Retinal pigment epithelial cell (primary cell): ENCODE measurements around the gene INTS6L.
A peak's percentile ranks its signal among the peaks of the same experiment; 100 is the strongest.

Experiments
- DNase-seq: peaks from one replicate; pipeline ENCODE4 v3.0.0-alpha.2; 2010; ENCODE audit warnings: low read depth
- H3K4me3 ChIP-seq: 2 replicates; pipeline ENCODE4 v1.5.1; 2011; ENCODE audit warnings: mild to moderate bottlenecking, low read length, control low read depth, moderate library complexity
- TF ChIP-seq, protein P1 (sequence below): conservative IDR thresholded peaks from 2 replicates; pipeline ENCODE4 v1.5.1; 2011; ENCODE audit warnings: low read depth, low read length, control low read depth, inconsistent platforms

The INTS6L gene, protein sequence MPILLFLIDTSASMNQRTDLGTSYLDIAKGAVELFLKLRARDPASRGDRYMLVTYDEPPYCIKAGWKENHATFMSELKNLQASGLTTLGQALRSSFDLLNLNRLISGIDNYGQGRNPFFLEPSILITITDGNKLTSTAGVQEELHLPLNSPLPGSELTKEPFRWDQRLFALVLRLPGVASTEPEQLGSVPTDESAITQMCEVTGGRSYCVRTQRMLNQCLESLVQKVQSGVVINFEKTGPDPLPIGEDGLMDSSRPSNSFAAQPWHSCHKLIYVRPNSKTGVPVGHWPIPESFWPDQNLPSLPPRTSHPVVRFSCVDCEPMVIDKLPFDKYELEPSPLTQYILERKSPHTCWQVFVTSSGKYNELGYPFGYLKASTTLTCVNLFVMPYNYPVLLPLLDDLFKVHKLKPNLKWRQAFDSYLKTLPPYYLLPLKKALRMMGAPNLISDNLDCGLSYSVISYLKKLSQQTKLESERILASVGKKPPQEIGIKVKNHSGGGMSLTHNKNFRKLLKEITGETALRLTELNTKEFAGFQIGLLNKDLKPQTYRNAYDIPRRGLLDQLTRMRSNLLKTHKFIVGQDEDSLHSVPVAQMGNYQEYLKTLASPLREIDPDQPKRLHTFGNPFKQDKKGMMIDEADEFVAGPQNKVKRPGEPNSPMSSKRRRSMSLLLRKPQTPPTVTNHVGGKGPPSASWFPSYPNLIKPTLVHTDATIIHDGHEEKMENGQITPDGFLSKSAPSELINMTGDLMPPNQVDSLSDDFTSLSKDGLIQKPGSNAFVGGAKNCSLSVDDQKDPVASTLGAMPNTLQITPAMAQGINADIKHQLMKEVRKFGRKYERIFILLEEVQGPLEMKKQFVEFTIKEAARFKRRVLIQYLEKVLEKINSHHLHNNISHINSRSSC

DNA sequence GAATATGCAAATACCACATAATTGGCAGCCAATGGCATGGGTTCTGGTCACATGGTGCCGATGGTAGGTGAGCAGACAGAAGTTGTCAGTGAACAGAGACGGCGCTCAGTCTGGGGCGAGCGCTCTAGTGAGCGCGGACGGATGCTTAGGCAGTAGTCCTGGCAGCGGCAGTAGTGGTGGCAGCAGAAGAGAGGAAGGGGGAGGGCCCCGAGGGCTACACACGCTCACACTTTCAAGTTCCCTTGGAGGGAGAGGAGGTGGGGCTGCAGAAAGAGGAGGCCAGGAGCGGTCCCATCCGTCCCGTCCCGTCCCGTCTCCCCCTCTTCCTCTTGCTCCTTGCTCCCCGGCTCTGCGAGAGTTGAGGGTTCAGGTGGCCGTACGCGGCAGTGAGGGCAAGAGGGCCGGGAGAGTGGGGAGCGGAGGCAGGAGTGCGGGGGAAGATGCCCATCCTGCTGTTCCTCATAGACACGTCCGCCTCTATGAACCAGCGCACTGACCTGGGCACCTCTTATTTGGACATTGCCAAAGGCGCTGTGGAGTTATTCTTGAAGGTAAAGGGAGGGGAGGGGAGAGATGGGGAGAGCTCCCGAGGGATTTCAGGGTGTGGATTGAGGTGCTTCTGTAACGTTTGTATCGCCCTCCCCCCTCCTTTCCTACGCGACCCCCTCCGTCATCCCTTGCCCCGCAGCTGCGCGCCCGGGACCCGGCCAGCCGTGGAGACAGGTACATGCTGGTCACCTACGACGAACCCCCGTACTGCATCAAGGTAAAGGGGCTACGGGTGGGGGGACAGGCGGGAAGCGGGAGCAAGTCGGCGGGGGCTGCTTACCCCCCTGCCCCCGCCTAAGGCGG lies at the start of gene INTS6L:
Gene INTS6L, plus strand, starts transcription at position 108 of the 852 bp plus-strand sequence. Its CDS starts 333 bp downstream, at position 441.
- TF ChIP-seq, protein P1, sequence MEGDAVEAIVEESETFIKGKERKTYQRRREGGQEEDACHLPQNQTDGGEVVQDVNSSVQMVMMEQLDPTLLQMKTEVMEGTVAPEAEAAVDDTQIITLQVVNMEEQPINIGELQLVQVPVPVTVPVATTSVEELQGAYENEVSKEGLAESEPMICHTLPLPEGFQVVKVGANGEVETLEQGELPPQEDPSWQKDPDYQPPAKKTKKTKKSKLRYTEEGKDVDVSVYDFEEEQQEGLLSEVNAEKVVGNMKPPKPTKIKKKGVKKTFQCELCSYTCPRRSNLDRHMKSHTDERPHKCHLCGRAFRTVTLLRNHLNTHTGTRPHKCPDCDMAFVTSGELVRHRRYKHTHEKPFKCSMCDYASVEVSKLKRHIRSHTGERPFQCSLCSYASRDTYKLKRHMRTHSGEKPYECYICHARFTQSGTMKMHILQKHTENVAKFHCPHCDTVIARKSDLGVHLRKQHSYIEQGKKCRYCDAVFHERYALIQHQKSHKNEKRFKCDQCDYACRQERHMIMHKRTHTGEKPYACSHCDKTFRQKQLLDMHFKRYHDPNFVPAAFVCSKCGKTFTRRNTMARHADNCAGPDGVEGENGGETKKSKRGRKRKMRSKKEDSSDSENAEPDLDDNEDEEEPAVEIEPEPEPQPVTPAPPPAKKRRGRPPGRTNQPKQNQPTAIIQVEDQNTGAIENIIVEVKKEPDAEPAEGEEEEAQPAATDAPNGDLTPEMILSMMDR, result no peak
- peak; percentile 71 for DNase-seq
- H3K4me3 ChIP-seq, result peak within 1 kb of the TSS; percentile 50

DNA sequence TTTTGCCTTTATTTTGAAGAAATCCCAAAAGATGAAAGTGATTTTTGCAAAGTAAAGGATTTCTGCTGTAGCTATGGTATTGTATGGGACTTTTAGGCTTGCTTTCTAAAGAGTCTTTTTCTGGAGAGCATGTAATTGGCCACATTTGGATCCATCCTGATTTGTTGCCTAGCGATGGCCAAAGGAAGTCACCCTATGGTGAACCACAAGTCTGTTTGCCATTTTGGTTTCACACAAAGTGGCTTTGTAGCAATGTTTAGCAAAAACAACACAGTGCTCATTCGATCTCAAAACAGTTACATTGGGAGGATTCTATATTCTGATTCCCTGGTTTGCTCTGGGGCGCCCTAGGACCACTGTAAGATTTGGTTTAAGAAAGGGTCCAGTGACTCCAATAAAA lies 44.1 kb upstream of the INTS6L start:
- TF ChIP-seq, protein P1, result no peak
- DNase-seq, result no peak
- H3K4me3 ChIP-seq, result no peak overlapping the region

DNA sequence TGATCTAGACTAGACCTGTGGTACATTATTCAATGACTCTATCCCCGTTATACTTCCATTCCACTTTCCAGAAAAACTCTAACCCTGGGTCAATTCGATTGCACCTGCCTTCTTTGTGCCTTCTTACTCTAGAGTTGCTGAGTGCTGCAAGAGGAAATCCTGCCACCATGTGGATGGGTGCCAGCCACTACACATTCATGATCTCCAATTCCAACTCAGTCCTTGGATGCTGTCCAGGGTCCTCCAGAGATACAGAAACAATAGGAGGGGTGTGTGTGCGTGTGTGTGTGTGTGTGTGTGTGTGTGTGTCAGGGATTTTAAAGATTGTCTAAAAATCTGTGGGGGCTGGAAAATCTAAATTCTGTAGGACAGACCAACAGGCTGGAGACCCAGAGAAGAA lies 42.9 kb upstream of the INTS6L start:
- peak; percentile 34 for DNase-seq
- TF ChIP-seq, protein P1, result peak; percentile 59
- no peak overlapping the region for H3K4me3 ChIP-seq

DNA sequence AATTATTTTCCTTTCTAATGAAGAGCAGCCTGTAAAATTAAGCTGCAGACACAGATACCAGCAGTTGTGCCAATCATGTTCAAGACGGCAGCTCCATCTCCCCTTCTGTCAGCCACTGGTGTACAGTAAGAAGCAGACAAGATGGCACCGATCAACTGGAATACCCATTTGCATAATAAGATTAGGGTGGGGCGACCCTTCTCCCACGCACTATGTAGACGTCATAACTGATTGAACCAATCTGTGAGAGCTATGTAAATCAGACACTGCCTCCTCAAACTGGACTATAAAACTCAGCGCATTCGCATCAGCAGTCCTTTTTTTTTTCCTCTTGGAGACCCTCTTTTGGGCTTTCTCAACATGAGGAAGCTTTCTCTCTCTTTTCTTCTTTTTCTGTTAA lies 40.4 kb upstream of the INTS6L start:
- H3K4me3 ChIP-seq, result no peak overlapping the region
- TF ChIP-seq, protein P1, result no peak
- no peak for DNase-seq

DNA sequence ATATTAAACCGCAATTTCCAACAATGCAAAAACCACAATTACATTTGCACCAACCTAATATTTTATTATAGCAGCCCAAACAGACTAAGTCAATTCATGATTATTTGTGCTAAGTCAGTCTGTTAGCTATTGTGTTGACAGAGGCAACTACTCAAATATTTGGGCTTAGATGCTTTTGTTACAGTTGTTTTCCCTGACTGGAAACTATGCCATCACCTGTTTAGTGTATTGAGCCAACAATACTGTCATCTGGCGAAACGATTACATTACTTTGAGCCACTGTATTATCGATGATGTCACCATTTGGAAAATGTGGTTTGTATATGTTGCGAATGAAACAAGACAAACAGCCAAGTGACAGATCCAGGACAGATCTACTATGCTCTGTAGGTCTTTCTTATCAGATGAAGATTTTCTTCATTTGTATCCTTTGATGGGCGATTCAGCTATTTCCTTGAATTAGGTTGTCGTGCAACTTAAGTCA lies 38.7 kb upstream of the INTS6L start:
- no peak overlapping the region for H3K4me3 ChIP-seq
- DNase-seq, result no peak
- TF ChIP-seq, protein P1, result no peak

DNA sequence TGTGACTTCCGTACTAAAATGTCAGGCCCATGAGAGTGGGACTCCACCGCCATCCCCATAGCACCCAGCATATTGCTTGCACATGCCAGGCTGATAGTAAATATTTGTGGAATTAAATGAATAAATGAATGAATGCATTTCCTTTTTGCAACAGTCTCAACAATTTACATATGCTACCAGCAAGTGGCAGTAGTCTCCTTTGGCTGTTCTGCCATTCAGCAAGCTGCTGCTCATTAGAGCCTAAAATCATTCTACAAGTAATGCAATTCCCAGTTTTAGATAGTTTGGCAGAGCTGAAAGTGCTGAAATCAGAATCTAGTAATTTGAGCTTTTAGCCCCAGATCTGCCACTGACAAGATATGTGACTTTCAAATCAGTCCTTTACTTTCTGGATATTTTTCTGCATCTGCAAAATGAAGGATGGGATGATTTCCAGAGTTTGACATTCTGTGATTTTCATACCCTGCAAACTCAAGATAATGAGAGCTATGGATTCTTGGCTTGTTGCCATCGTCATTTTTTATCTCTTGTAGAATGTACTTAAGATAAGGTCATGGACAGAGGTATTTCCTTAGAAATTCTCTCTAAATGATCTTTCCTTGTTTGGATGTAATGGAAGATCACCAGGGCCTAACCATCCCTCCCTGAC lies 35.7 kb upstream of the INTS6L start:
- no peak for DNase-seq
- no peak overlapping the region for H3K4me3 ChIP-seq
- TF ChIP-seq, protein P1, result peak; percentile 52
